RCC 7860 (cell line): ENCODE measurements around the gene HOXB8.

Experiments used
- DNase-seq: peaks from one replicate; pipeline ENCODE4 v3.0.0-alpha.2; 2015; ENCODE audit warnings: low spot score
- FAIRE-seq: peaks from 2 replicates; lab custom pipeline; 2012; peaks lifted over from hg19 to GRCh38; lab: Jason Lieb, UNC

The HOXB8 gene

GRCh38 chr17:48615047-48615962 lies at the start of gene HOXB8:
HOXB8 (minus strand) TSS chr17:48615292; CDS start chr17:48614704, 588 bp downstream.
- no peak for DNase-seq

GRCh38 chr17:48663134-48663924 lies 48.2 kb upstream of the HOXB8 start:
- DNase-seq (no peak), FAIRE-seq (no peak)

More at GRCh38 chr17:48615047-48615962, at the start of gene HOXB8:
- no peak for FAIRE-seq

- DNase-seq (no peak), FAIRE-seq (no peak)
These were observed 40.8 kb upstream of the HOXB8 start for GRCh38 chr17:48655913-48656312.

DNA sequence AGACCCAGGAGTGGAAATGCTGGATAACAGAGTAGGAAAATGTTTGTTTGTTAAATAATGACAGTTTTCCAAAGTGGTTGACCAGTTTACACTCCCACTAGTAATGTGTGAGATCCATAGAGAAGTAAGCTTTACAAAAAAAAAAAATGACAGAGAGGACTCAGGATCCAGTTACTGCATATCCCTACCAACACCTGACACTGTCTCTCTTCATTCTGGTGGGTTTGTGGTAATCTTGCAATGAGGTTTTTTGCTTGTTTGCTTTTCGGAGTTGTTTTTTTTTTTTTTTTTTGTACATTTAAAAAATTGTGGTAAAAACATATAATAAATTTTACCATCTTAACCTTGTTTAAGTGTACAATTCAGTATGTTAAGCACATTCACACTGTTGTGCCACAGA lies 34.6 kb upstream of the HOXB8 start:
- no peak for FAIRE-seq
- DNase-seq, result no peak

DNA sequence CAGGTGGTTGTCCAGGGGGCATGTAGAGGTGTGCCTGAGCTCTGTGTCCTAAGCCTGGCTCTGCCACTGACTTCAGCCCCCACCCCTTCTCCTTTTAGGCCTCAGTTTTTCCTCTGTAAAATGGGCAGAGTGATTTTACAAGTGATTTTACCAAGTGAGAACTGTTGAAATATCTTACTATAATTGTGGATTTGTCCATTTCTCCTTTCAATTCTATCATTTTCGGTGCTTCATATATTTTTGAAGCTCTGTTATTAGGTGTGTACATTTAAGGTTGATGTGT lies 32.8 kb upstream of the HOXB8 start:
- FAIRE-seq, result no peak

DNA sequence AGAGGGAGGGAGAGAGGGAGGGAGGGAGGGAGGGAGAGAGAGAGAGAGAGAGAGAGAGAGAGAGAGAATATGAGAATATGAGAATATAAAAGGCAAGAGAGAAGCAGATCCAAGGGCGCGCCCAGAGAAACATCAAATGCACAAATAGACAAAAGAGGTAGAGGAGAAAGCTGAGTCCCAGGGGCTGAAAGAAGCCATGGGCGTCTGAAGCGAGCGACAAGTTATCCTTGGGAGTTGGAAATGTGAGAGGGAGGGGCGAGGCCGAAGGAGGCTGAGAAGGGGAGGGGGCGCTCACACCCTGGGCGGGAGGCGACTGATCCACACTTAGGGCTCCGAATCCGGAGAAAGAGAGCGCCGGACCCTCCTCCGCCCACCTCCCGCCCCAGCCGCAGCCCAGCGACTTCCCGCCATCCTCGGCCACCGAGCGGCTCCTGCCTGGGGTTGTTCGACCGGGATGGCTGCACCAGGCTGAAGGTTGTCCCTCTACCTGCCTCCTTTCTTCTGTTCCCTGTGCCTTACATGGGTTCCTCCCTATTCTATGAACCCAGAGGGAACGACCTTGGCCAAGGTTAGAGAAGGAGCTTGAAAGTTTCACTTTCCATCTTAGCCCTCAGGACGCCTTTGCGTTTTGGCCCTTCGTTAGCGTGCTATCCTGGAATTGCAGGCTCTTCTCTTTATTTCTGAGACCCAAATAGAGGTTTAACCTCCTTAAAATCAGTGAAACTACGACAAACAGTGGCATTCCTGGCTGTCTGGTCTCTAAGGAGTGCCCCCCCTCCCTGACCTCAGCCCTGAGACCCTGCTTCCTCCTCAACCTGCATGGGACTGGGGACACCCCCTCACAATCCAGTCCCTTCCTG lies 32.2 kb upstream of the HOXB8 start:
- DNase-seq, result no peak
- no peak for FAIRE-seq

More for the DNA sequence above, 32.8 kb upstream of the HOXB8 start:
- no peak for DNase-seq

GRCh38 chr17:48646183-48647102 lies 31.4 kb upstream of the HOXB8 start:
- FAIRE-seq (no peak), DNase-seq (peak; percentile 69)

DNA sequence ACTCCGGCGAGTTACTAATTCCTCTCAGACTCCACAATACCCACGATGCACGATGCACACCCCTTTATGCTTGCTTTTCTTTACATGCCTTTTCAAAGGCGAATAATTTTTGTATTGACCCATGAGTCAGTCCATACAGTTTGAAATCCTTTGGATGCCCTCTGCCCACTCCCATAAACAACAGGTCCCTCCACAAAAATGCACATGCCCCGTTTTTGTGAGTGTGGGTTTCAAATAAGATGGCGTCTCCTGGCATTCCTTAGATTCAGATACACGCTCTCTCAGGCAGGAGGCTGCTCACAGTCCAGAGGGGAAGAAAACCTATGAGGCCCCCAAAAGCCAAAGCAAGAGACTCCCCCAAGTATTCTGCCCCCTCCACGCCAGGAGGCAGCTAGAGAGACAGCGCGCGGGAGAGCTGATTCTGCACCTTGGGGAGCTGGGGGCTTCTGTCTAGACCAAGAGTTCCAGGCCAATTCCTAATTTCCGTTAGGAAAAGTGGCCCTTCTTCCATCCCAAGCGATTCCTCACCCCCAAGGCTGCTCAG lies 30.6 kb upstream of the HOXB8 start:
- DNase-seq (no peak), FAIRE-seq (no peak)

GRCh38 chr17:48644910-48645557 lies 29.9 kb upstream of the HOXB8 start:
- FAIRE-seq, result no peak
- no peak for DNase-seq

DNA sequence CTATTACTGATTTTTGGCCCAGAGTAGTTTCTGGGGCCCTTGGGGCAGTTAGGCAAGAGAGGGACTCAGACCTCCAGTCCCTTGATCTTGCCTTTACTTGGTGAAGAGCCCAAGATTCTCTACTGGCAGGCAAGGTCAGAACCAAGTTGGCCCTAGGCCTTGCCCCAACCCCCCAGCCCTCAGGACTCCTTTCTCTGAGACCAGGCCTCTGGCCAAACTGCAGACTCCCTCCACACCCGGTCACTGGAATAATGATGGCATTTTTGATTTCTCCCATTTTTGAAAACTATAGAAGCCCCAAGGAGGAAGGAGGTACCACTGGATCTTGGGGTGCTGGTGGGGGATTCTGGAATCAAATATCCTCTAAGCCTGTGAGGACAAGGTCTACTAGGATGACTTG lies 29.1 kb upstream of the HOXB8 start:
- no peak for FAIRE-seq
- no peak for DNase-seq

DNA sequence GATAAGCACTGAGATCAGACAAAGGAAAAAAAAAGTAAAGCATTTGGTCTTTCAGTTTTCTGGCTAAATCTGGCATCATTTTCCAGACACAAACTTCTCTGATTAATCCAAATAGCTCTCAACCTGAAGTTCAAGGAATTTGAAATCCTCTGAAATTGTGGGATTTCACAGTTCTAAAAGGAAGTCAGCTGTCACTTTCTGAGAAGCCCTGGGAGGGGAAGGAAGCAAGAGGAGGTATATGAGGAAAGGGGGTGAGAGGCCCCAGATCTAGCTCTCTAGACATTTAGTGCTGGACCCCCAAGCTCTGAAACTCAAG lies 28.6 kb upstream of the HOXB8 start:
- DNase-seq (no peak), FAIRE-seq (no peak)

DNA sequence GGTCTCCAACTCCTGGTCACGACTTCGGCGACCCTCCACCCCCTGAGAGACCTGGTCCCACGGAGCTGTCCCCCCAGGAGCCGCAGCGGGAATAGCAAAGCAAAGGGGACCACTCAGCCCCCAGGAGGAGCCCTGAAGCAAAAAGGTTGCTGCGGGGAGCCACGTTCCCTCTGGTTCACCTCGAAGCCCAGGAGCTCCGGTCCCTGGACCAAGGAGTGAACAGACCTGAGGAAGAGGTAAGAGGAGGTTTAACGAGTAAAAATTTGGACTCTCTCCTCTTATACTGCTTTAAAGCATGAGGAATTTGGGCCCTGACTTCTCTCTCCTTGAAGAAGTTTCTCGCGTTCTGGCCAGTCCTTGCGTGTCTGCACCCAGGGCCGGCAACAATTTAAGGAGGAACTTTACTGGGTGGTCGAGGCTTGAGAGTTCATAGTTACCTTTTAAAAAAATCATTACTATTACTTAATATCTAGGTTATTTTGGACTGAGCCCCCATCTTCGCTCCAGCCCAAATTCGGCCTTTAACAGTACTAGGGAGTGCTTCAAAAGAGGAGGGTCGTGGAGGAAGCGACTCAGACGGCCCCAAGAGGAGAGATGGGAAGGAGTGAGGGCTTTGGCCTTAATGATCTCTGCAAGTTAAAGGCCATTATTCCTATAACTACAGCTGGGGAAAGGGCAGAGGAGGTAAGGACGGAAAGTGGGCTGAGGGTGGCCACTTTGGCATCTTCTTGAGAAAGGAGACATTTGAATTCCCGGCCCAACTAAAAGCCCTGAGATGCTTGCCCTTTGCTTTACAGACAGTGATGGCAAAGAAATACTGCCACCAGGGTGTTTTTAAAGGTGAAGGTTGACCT lies 28.0 kb upstream of the HOXB8 start:
- no peak for DNase-seq
- FAIRE-seq, result no peak

DNA sequence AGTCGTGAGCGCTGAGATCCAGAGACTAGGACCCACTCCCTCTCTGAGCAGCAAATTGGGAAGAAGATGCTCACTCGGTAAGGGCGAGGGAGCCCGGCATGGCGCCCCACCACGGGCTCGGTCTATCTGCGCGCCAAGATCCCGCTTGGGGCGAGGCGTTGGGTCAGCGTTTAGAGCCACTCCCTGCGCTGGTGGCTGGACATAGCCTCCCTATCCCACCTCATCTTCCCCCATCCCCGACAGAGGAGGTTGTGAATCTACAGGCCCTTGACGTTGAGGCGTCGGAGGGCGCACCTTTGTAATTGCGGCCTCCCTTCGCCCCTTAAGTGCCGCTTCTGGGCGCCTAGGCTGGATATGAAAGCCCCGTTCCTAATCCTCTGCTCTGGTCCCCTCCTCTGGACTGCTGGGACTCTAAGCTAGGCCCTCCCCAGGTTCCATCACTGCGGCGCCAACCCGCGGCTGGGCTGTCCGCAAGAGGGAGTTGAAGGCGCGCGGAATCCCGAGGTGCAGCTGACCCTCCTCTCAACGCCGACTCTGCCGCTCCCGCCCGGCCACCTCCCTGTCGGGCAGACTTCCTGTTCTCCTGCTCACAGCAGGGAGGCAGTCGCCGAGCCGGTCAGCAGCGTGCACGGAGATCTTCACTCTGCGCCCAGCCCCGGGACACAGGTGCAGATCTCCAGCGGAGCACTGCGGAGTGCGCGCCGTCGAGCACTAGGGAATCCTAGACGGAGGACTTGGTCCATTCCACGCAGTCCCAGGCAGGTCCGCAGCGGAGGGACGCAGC lies 27.2 kb upstream of the HOXB8 start:
- FAIRE-seq (no peak), DNase-seq (no peak)

- FAIRE-seq, result no peak
These were observed 26.5 kb upstream of the HOXB8 start for GRCh38 chr17:48641541-48642058.

GRCh38 chr17:48640858-48641180 lies 25.7 kb upstream of the HOXB8 start:
- FAIRE-seq, result no peak
- no peak for DNase-seq

More at GRCh38 chr17:48641541-48642058, 26.5 kb upstream of the HOXB8 start:
- no peak for DNase-seq

GRCh38 chr17:48639982-48640857 lies 25.1 kb upstream of the HOXB8 start:
- no peak for DNase-seq
- no peak for FAIRE-seq

DNA sequence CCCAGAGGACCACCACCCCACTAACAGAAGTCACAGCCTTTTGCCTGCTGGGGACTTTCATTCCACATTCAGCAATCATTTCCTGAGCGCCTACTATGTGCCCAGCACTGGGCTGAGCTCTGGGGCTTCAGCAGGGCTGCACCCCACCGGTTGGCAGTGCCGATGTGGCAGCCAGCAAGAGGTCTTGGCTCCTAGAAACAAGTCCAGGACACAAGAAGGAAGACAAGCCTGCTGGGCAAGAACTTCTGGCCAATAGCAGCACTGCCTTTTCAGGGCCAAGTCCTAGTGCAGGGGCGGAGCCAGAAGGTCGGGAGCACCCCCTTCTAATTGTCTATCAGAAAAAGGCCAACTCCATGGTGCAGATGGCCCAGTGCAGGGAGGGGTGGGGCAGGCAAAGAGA lies 24.0 kb upstream of the HOXB8 start:
- DNase-seq, result no peak
- no peak for FAIRE-seq
